Activated naive CD8-positive, alpha-beta T cell treated with anti-CD3 and anti-CD28 coated beads for 36 hours (primary cell): ENCODE measurements around the gene BAG3. TPM values are rescaled to one million over a fixed set of nuclear protein-coding genes. Genes with fewer than 3 reads are reported as not detected.
"Not testable (repeated sequence)": the region's sequence is repeated elsewhere in the genome, so short reads cannot be mapped to it uniquely, and the experiment has no call there.

ENCODE experiments used
- DNase-seq: peaks from one replicate; pipeline ENCODE4 v3.0.0; 2021
- H3K27ac Mint-ChIP-seq: one replicate; pipeline ENCODE4 v1.8.0; 2022; ENCODE audit warnings: mild to moderate bottlenecking, moderate library complexity, mixed read lengths
- H3K27me3 Mint-ChIP-seq: one replicate; pipeline ENCODE4 v1.8.0; 2022; ENCODE audit warnings: mild to moderate bottlenecking, mixed read lengths
- H3K36me3 Mint-ChIP-seq: one replicate; pipeline ENCODE4 v1.8.0; 2021; ENCODE audit warnings: mild to moderate bottlenecking, mixed read lengths
- H3K4me1 Mint-ChIP-seq: one replicate; pipeline ENCODE4 v1.8.0; 2021; ENCODE audit warnings: mixed read lengths
- H3K4me3 Mint-ChIP-seq: one replicate; pipeline ENCODE4 v1.8.0; 2022; ENCODE audit warnings: mild to moderate bottlenecking, moderate library complexity, mixed read lengths
- H3K9me3 Mint-ChIP-seq: one replicate; pipeline ENCODE4 v1.8.0; 2022; ENCODE audit warnings: mixed read lengths
- total RNA-seq, 2 experiments: library from RNA; stranded (reverse); gene quantifications; one replicate each; pipeline ENCODE4 v1.2.3, GENCODE V29; 2021

Gene BAG3
- total RNA-seq, 2 experiments from 2014 or later: 15.3 to 17.5 TPM

GRCh38 chr10:119652361-119652730 is 1.2 kb downstream of the BAG3 start:
- H3K4me1 Mint-ChIP-seq: peaks cover 54% of the 10 kb centered on the region

DNA sequence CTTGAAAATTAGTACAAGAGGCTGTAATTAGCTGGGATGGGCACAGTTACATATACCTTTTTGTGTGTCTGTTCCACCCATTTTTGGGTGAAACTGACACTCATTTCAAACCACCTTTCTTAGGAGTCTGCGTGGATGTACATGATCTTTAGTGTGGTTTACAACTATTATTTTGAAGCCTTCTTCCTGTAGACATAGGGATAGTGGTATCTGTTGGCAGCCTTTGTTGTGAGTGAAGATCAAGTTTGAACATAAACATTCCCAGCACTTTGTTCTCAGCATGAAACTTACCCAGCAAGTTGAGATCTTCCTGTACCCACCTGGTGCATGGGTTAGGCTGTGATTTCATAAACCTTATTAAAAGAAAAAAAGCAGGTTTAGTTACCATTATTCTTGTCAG is 2.0 kb downstream of the BAG3 start:
- no peak for DNase-seq
- no peaks in the 10 kb centered on the region for H3K27me3 Mint-ChIP-seq
- H3K9me3 Mint-ChIP-seq: no peaks in the 10 kb centered on the region
- peak overlapping the region; percentile 56 for H3K4me3 Mint-ChIP-seq
- H3K4me1 Mint-ChIP-seq: peaks cover 56% of the 10 kb centered on the region
- peaks cover 2% of the 10 kb centered on the region for H3K36me3 Mint-ChIP-seq
- H3K27ac Mint-ChIP-seq: peak overlapping the region; percentile 62

More at GRCh38 chr10:119652361-119652730, 1.2 kb downstream of the BAG3 start:
- Mint-ChIP-seq H3K27me3 (no peaks in the 10 kb centered on the region), H3K4me3 (peak overlapping the region; percentile 78), H3K36me3 (peaks cover 2% of the 10 kb centered on the region), H3K9me3 (no peaks in the 10 kb centered on the region), H3K27ac (peak overlapping the region; percentile 76)
- no peak for DNase-seq

- DNase-seq: no peak
- no peak overlapping the region for H3K27ac Mint-ChIP-seq
- H3K36me3 Mint-ChIP-seq: peaks cover 2% of the 10 kb centered on the region
- peaks cover 60% of the 10 kb centered on the region for H3K4me1 Mint-ChIP-seq
- H3K4me3 Mint-ChIP-seq: peak overlapping the region; percentile 56
- no peaks in the 10 kb centered on the region for H3K9me3 Mint-ChIP-seq
- no peaks in the 10 kb centered on the region for H3K27me3 Mint-ChIP-seq
Measured at GRCh38 chr10:119653916-119654315, 2.7 kb downstream of the BAG3 start.

DNA sequence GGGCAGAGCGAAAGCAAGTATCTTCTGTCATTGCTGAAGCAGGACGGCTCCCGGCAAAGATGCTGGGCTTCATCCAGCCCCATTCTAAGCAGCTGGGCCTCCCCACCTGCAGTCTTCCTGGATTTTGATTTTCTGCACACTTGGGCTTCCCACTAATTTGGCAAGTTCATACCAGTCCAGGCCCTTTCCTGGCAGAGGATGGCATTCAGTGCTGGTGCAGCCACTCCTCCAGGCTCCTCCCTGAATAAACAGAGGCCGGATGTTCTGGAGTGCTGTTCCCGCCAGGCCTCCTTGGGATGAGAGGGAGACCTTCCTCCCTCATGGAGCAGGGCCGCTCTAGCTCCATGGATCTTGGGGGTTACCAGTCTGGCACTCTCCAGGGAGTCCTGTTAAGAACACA is 3.4 kb downstream of the BAG3 start:
- peak overlapping the region; percentile 5 for H3K4me3 Mint-ChIP-seq
- no peaks in the 10 kb centered on the region for H3K9me3 Mint-ChIP-seq
- H3K27me3 Mint-ChIP-seq: no peaks in the 10 kb centered on the region
- peaks cover 2% of the 10 kb centered on the region for H3K36me3 Mint-ChIP-seq
- no peak for DNase-seq
- peaks cover 61% of the 10 kb centered on the region for H3K4me1 Mint-ChIP-seq
- H3K27ac Mint-ChIP-seq: peak overlapping the region; percentile 64

DNA sequence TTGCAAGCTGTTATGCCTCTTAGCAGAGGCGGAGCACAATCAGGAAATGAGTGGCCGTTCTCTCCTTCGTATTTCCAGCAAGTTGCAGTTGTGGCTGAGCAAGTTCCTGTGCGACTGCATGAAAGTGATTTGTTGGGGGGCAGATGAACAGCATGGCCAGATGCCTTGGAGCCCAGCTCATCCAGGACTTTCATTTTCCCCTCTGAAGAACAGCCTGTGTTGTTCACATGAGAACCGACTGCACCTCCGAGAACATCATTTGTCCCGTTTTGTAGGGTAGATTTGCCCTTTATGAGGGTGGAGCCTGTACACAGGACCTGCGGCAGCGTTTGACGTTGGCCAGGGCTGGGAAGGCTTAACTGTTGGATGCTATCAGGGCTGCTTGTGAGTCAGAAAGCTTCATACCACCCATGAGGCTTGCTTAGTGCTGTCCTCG is 4.4 kb downstream of the BAG3 start:
- Mint-ChIP-seq H3K27me3 (no peaks in the 10 kb centered on the region), H3K4me3 (peak overlapping the region; percentile 32), H3K4me1 (peaks cover 59% of the 10 kb centered on the region), H3K9me3 (no peaks in the 10 kb centered on the region), H3K36me3 (peaks cover 2% of the 10 kb centered on the region), H3K27ac (peak overlapping the region; percentile 65)
- DNase-seq: peak; percentile 26

- Mint-ChIP-seq H3K9me3 (no peaks in the 10 kb centered on the region), H3K27me3 (no peaks in the 10 kb centered on the region), H3K27ac (no peak overlapping the region), H3K4me1 (peaks cover 56% of the 10 kb centered on the region), H3K4me3 (no peak overlapping the region), H3K36me3 (peaks cover 2% of the 10 kb centered on the region)
- no peak for DNase-seq
Measured at GRCh38 chr10:119656760-119657159, 5.6 kb downstream of the BAG3 start.

DNA sequence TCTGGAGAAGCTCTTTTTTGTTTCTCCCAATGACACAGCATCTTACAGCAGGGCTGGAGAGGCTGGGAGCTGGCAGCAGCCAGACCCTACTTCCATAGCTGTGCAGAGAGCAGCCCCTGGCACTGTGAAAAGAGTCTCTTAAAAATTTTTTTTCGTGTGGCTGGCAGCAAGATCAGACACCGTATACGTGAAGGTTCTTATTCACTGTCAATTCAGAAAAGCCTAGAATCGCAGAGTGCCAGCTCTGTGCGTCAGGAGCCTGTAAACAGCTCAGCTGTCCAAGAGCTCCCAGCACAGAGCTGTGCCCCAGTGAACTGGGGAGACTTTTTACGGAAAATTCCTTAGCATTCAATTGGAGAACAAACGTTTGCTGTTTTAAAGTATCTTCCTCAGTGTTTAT is 6.5 kb downstream of the BAG3 start:
- Mint-ChIP-seq H3K36me3 (peaks cover 7% of the 10 kb centered on the region), H3K4me1 (peaks cover 56% of the 10 kb centered on the region), H3K27ac (no peak overlapping the region), H3K27me3 (no peaks in the 10 kb centered on the region), H3K4me3 (no peak overlapping the region), H3K9me3 (no peaks in the 10 kb centered on the region)
- DNase-seq: no peak

DNA sequence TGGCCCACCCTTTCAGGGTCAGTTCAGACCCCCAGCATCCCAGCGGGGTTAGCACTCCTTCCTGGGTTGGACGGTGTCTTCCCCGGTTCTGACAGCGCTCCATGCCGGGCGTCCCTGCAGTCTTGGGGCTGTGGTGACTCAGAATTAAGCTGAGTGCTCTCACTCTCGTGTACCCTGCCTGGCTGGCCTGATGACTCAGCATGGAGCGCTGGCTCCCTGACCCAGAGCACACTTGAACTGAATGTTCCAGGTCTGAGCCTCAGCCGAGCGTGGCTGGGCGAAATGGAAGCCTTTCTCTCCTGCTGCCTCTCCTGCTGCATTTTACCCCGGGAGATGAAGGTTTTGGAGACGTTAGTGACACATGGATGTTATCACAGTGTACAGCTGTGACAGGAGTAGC is 7.1 kb downstream of the BAG3 start:
- no peak for DNase-seq
- Mint-ChIP-seq H3K4me3 (no peak overlapping the region), H3K4me1 (peaks cover 53% of the 10 kb centered on the region), H3K27me3 (no peaks in the 10 kb centered on the region), H3K9me3 (no peaks in the 10 kb centered on the region), H3K36me3 (peaks cover 7% of the 10 kb centered on the region), H3K27ac (no peak overlapping the region)

- Mint-ChIP-seq H3K27me3 (no peaks in the 10 kb centered on the region), H3K4me3 (no peak overlapping the region), H3K27ac (no peak overlapping the region), H3K4me1 (peaks cover 40% of the 10 kb centered on the region), H3K36me3 (peaks cover 5% of the 10 kb centered on the region), H3K9me3 (no peaks in the 10 kb centered on the region)
- DNase-seq: no peak
Measured at GRCh38 chr10:119659951-119660350, 8.8 kb downstream of the BAG3 start.

GRCh38 chr10:119662076-119662605 is 11.0 kb downstream of the BAG3 start:
- H3K27ac Mint-ChIP-seq, H3K9me3 Mint-ChIP-seq, H3K4me3 Mint-ChIP-seq, H3K27me3 Mint-ChIP-seq, H3K36me3 Mint-ChIP-seq, DNase-seq: not testable (repeated sequence)
- peaks cover 32% of the 10 kb centered on the region for H3K4me1 Mint-ChIP-seq

- H3K27me3 Mint-ChIP-seq: no peaks in the 10 kb centered on the region
- H3K36me3 Mint-ChIP-seq: peaks cover 7% of the 10 kb centered on the region
- peak overlapping the region; percentile 66 for H3K27ac Mint-ChIP-seq
- peaks cover 30% of the 10 kb centered on the region for H3K4me1 Mint-ChIP-seq
- H3K4me3 Mint-ChIP-seq: no peak overlapping the region
- no peak for DNase-seq
- no peaks in the 10 kb centered on the region for H3K9me3 Mint-ChIP-seq
Measured at GRCh38 chr10:119663866-119664698, 12.9 kb downstream of the BAG3 start.

DNA sequence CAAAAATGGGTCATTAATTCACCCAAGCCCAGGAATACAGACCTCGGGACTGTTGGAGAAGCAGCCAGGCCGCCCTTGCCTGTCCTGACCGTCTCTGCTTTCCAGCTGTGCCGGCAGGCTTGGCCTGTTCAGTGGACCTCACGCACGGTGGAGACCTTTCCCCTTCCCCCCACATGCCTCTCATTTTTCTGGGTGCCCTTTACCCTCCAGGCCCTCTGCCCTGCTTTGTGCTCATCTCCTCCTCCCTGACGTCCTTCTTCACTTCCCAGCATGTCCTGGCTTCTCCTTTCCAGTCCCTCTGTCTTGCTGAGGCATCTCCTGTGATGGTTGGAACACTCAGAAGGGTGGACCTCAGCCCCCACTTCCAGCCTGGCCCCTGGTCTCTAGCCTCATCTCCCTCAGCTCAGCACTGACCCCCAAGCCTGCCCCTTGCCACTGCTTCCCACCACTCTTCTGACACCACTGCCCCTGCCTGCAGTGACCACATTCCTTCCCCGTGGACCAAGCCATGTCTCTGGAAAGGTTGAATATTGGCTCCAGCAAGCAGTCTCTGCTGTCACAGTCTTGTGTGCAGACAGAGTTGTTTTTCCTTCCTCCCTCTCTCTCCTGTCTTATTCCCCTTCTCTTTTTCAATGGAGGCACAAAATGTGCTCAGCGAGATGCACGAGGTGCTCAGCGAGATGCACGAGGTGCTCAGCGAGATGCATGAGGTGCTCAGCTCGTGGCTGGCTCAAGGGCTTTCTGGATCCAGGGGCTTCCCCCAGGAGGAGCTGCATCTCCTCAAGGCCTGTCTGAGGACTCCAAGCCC is 14.9 kb downstream of the BAG3 start:
- Mint-ChIP-seq H3K4me1 (peaks cover 25% of the 10 kb centered on the region), H3K9me3 (no peaks in the 10 kb centered on the region), H3K4me3 (no peak overlapping the region), H3K27me3 (no peaks in the 10 kb centered on the region), H3K27ac (no peak overlapping the region), H3K36me3 (peaks cover 7% of the 10 kb centered on the region)
- no peak for DNase-seq

DNA sequence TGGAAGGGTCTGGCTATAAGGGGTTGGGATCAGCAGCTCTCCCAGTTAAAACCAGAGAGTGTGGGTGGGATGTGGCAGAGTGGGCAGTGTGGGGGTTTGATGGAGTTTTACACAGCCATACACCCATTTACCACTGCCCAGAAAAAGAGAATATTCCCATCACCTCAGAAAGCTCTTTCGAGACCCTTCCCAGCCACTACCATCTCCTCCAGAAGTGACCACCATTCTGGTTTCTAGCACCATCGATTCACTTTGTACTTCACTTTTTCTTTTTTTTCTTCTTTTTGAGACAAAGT is 15.5 kb downstream of the BAG3 start:
- H3K36me3 Mint-ChIP-seq: peaks cover 7% of the 10 kb centered on the region

DNA sequence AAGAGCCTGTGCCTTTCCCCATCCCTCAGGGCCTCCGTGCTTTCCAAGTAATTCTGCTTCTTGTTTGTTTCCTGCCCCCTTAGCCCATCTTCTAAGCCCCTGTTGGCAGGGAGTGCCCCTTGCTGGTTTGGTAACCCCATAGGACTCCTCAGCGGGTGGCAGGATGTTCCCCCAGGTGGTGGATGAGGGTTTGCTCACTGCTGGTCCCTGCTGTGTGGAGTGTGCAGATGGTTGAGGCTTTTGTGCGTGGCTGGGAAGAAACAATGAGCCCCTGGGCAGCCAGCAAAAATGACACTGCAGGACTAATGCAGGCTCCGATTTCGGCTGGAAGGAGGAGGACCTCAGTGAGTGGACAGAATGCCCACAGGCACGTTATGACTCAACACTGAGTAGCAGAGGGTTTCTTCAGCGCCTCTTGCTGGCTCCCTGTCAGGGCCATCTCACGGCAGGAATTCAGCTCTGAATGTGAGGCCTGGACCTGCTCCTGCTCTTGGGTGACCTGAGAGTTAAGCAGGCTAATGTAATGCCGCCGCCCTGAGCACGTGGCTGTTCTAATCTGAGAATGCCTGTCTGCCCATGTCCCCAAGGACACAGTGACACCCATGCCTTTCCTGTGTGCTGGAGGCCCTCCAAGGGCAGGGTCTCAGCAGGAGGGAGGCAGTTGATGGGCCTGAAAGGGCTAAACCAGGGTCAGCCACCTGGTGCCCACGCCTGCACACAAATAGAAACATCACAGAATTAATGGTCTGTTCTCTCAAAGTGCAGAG is 16.6 kb downstream of the BAG3 start:
- Mint-ChIP-seq H3K4me3 (no peak overlapping the region), H3K27me3 (no peaks in the 10 kb centered on the region), H3K9me3 (no peaks in the 10 kb centered on the region), H3K27ac (no peak overlapping the region), H3K4me1 (peaks cover 21% of the 10 kb centered on the region), H3K36me3 (peaks cover 7% of the 10 kb centered on the region)
- DNase-seq: no peak

More for the DNA sequence above, 15.5 kb downstream of the BAG3 start:
- Mint-ChIP-seq H3K27me3 (no peaks in the 10 kb centered on the region), H3K4me1 (peaks cover 25% of the 10 kb centered on the region), H3K9me3 (no peaks in the 10 kb centered on the region), H3K4me3 (no peak overlapping the region), H3K27ac (no peak overlapping the region)
- no peak for DNase-seq

DNA sequence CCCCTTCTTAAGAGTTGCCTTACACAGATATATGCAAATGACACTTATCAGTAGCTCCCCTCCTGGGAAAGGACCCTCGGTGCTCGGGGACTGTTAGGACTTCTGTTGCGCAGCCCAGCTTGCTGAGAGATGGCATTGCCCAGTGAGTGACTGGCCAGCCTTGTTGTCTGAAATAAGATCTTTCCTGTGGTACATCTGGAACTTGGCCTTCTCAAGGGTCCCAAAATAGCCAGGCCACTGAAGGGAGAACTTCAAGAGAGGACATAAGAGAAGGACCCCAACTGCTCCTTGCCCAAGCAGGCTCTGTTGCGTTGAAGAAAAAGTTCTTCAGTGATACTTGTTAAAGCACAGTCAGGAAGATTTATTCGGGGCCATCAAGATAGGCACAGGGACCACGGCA is 17.3 kb downstream of the BAG3 start:
- H3K27ac Mint-ChIP-seq: no peak overlapping the region
- no peaks in the 10 kb centered on the region for H3K9me3 Mint-ChIP-seq
- no peaks in the 10 kb centered on the region for H3K27me3 Mint-ChIP-seq
- peaks cover 10% of the 10 kb centered on the region for H3K36me3 Mint-ChIP-seq
- peaks cover 18% of the 10 kb centered on the region for H3K4me1 Mint-ChIP-seq
- DNase-seq: no peak
- no peak overlapping the region for H3K4me3 Mint-ChIP-seq
